Activated T-cell treated with anti-CD3 and anti-CD28 coated beads, Interleukin-2, amount 50 U/mL, for 48 hours (primary cell): Measurements from ENCODE around the gene TIE1.
A peak's percentile ranks its signal among the peaks of the same experiment; 100 is the strongest.

Source experiments
- DNase-seq, 2 experiments: peaks; one replicate each; pipeline ENCODE4 v3.0.0-alpha.2; 2020

TIE1 gene

DNA sequence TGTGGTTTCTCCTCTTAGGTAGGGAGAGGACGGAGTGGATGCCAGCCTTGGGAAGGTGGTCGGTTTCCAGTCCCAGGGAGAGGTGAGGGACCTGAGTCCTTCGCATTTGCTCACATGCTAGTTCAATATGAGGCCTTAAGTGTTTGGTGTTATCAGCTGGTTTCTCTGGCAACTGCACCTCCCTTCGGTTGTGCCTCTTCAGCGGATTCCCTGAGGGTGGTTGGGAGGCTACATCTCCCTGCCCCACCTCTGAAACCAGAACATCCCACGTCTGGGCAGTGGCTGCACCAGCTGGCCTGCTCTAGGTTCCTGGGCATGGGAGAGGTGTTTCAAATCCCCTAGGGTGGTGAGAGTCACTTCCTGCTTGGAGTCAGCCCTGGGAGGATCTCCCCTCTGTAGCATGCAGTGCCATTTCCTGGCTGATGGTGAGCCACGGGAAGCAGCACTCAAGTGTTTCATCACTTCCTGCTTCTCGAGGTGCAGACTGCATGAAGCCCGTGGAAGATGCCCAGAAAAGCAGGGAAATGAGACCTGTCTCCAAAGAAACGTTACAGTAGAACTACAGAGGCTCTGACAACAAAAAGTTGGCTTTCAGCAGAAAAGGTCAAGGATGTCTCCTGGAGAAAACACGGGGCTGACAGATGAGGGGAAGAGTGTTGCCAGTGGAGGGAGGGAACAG, 26.5 kb upstream of the TIE1 start:
- DNase-seq: peak; percentile 46 to 58

- no peak for DNase-seq
Measured at GRCh38 chr1:43274804-43275180, 26.0 kb upstream of the TIE1 start.

GRCh38 chr1:43275826-43276620, 24.8 kb upstream of the TIE1 start:
- DNase-seq: no peak

DNA sequence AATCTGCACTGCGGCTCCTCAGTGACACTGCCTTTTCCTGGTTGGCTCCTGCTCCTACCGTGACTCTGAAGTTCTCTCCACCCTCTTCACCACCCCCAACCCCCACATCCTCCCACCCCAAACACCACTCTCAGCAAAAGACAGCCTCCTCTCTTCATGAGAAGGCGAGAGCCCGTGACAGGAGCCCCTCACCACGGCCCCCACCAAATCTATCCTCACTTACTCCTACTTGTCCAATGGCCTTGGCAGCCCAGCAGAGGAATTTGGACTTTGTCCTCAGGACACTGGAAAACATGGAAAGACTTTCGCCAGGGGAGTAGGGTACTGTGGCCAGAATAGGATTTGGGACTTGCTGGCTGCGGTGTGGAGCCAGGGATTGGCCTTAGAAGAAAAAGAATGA, 24.1 kb upstream of the TIE1 start:
- no peak for DNase-seq

DNA sequence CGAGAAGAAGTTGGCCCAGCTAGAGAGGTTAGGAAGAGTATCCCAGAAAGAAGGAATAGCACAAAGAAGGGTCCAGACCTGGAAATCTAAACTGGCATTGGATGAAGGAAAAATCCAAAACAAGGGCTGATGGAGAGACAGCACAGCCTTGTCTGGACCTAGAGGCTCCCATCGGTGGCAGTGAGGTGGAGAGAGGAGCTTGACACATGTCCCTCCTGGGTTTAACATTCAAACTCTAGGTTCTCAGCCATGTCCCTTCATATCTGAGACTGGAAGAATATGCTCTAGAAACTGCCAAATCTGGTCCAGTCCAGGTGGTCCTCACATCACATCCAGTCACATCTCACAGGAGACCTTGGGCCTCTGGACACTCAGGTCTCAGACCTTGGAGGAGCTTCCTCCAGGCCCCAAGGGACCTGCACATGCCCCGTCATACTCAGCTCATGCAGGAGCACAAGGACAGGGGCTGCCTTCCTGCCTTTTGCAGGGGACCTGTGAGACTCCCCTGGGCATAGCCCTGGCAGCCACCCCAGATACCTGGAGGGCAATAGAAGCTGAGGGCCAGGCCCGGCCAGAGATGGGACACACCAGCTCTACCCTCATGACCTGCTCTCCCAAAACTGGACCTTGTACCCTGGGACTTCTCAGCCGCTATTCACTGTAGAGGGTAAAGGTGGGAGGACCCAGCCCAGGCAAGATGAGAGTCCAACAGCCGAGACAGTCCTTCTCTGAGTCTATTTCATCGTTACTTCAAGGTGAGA, 23.5 kb upstream of the TIE1 start:
- no peak for DNase-seq

GRCh38 chr1:43279161-43279560, 21.6 kb upstream of the TIE1 start:
- DNase-seq: no peak

- no peak for DNase-seq
Measured at GRCh38 chr1:43279666-43280065, 21.1 kb upstream of the TIE1 start.

DNA sequence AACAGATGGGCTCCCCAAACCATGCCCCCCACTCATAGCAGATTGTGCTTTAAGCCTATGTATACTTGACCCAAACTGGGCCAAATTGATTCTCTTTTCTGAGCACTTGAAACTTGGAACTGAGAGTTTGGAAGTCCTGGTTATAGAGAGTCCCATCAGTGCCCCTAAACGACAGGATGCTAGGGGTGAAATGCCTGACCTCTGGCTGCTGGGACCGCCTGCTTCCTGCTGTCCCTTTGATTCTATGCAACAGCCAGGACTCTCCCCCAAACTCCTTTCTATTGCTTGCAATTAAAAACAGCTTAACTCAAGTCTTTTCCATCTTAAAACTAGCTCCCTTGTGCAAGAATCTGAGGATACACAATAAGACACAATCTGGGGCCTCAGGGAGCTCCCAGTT, 20.1 kb upstream of the TIE1 start:
- DNase-seq: no peak

DNA sequence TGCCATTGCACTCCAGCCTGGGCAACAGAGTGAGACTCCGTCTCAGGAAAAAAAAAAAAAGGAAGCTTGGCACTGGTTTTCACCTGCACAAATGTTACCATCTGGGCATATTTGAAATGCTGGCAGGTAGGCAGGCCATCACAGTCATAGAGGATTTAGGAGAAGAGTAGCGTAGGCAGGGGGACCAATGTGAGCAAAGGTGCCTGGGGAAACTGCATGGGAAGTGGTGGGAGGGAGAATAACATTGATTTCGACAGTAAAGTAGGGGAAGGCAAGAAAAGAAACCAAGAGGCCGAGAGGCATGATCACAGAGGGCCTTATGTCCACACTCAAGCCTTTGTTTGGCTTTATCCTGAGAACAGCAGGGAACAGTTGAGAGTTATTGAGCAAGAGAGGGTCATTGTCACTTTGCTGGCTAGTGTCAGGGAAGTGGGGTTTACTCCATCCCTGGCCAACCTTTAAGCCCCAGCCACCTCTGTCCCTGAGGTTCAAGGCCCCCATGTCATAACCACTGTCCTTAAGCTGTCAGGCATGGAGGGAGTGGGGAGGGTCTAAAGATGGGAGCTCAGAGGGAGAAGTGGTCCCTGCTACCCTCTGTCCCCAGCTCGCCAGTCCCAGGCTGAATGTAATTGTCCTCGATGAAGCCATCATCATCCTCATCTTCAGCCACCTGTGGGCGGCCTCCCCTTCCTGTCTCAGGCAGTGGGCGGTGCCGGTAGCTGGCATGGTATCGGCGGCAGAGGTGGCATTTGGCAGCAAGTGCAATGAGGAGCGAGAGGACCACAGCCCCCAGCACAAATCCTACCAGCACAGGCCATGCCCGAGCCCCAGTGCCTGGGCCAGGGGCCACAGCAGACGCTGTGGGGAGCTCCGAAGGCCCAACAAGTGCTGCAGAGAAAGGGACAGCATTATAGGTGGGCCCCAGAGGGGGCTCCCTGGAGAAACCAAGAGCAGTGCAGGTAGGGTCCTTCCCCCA, 18.3 kb upstream of the TIE1 start:
- no peak for DNase-seq

- DNase-seq: no peak
Measured at GRCh38 chr1:43284065-43284464, 16.7 kb upstream of the TIE1 start.

DNA sequence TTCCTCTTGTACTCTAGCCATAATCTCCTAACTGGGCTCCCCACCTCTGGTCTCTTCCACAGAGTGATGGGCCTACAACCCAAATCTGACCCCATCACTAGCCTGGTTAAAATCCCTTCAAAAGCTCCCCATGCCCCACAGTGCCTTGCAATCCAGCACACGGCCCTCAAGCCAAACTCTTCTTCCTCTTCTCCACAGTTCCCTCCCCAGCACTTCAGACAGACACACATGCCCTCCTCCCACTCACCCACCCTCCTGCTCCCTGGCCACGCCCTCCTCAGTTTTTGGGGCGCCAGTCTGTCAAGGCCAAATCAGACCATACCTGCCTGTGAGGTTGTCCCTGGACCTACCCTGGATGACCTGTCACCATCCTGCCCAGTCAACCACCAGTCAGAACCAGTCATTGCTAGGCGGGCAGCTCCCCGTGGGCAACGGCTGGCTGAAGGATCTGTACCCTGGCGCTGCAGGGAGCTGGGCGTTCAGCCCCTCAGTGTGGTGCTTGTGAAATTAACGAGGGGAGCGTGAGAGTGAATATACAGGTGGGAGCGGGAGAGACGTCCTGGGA, 16.2 kb upstream of the TIE1 start:
- no peak for DNase-seq

DNA sequence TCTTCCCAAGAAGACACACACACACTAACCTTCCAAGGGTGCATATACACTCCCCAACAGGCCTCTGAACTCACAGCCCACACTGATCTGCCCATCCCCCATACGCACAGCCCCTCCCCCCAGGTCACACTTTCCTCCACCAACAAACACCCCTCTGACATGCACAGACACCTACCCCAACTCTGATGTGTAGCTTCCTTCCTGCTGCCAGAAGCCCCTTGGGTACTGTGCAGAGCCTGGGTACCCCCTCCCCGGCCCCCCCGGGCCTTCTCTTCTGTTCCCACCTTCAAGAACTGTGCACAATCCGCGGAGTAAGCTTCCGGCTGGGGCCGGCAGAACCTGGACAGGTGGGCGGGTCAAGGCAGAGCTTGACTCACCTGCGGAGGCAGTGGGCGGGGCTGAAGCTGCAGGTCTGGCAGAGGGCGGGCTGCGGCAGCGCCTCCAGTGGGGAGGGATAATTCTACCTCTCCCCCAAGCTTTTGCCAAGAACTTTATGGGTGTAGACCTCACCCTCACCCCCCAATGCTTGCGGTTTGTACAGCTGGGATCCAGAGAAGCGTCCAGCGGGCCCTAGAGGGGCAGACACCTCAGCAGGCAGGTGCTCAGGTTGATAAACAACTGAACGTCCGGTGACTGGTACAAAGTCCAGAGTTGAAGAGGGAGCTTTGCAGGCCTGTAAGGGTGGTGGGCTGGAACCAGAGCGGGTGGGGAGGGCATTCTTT, 15.4 kb upstream of the TIE1 start, which contains the start of gene C1orf210:
Gene C1orf210, minus strand, starts transcription at position 313 of the 722 bp plus-strand sequence. CDS start 2,311 bp downstream, outside the sequence.
- DNase-seq: no peak

DNA sequence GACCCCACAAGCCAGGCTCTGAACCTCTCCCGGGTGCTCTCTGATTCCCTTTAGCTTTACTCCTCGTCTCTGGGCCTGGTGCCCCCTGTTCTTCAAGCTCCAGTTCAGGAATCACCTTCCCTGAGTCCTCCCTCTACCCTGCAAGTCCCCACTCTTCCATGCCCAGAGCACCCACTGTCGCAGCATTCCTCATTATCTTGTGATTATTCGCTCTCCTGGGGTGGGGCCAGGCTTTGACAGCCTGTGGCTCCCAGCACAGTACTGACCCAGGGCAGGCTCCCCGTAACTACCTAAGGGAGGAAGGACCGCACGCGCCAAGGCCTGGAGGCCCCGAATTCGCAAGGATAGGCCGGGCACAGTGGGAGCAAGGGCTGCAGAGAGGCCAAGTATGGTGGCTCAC, 14.7 kb upstream of the TIE1 start:
- no peak for DNase-seq

DNA sequence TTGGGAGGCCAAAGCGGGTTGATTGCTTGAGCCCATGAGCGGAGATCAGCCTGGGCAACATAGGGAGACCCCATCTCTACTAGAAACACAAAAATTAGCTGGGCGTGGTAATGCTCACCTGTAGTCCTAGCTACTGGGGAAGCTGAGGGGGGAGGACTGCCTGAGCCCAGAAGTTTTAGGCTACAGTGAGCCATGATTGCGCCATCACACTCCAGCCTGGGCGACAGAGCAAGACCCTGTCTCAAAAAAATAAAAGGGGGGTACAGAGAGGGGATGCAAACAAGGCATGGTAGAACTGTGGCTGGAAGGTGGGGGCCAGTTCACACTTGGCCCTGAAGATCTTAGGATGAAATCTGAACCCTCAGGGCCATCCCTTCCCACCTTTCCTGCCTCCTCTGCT, 14.2 kb upstream of the TIE1 start:
- no peak for DNase-seq

GRCh38 chr1:43288058-43288784, 12.6 kb upstream of the TIE1 start:
- no peak for DNase-seq

- DNase-seq: no peak
Measured at GRCh38 chr1:43288785-43289706, 11.7 kb upstream of the TIE1 start.

GRCh38 chr1:43292216-43292615, 8.6 kb upstream of the TIE1 start:
- DNase-seq: no peak

DNA sequence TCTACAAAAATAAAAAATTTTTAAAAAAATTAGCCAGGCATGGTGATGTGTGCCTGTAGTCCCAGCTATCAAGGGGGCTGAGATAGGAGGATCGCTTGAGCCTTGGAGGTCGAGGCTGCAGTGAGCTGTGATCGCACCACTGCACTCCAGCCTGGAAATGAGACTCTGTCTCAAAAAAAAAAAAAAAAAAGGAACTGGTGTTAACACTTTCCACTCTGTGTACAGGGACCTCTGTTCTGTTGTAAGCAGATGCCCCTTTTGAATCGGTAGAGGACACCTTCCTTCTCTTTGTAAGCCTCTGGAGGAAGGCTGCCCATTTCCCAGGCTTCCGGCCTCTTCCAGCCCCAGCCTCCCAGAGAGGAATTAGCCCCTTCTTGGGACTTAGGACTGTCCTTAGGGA, 8.1 kb upstream of the TIE1 start:
- no peak for DNase-seq

DNA sequence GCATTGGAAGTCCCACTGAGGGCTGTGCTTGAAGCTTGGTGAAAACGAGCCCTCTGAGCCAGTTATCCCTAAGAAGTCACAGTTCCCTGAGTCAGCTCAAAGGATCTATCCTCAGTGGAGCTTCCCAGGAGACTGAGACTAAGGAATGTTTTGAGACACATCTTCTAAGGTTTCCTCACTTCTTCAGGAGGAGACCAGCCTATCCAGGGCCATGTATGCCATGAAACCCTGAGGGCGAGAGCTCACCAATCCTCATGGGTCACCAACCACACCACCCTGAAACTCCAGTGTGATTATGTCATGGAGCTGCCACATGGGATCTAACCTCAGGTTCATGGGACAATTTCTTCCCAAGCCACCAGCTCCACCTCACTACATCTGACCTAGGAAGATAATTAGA, 7.6 kb upstream of the TIE1 start:
- DNase-seq: no peak
